Esophagus muscularis mucosa (tissue), 4 donors: Measurements from ENCODE around the gene TMEM132C. TPM values are rescaled to one million over a fixed set of nuclear protein-coding genes. Genes with fewer than 3 reads are reported as not detected.

Experiments
- DNase-seq: peaks from one replicate; pipeline ENCODE4 v3.0.0-alpha.2; 2017; ENCODE audit errors: extremely low spot score
- H3K27ac ChIP-seq, 4 donors: fragments of 200-600 bp; sonication (generic); replicated peaks in 1 of 4; 1 replicate in 3 of 4; 2 replicates in 1 of 4; pipeline ENCODE4 v1.5.1; 2016 to 2019; ENCODE audit warnings: mild to moderate bottlenecking in 1 of 4
- H3K27me3 ChIP-seq, 4 donors: fragments of 200-600 bp; sonication (generic); one replicate each; pipeline versions ENCODE4 v1.5.1 to v1.6.0; 2016 to 2019
- H3K36me3 ChIP-seq, 4 donors: fragments of 200-600 bp; sonication (generic); one replicate each; pipeline ENCODE4 v1.5.1; 2016 to 2019
- H3K4me1 ChIP-seq, 4 donors: fragments of 200-600 bp; sonication (generic); one replicate each; pipeline ENCODE4 v1.5.1; 2016 to 2019
- H3K4me3 ChIP-seq, 4 donors: fragments of 200-600 bp; sonication (generic); 1 replicate in 2 of 4; 2 replicates in 2 of 4; pipeline ENCODE4 v1.5.1; 2016 to 2019; ENCODE audit warnings: mild to moderate bottlenecking in 4 of 4, moderate library complexity in 1 of 4
- H3K9me3 ChIP-seq, 4 donors: fragments of 200-600 bp; sonication (generic); 1 replicate in 3 of 4; 2 replicates in 1 of 4; pipeline ENCODE4 v1.5.1; 2016 to 2019
- CTCF ChIP-seq, 3 experiments: fragments of 200-600 bp in 2 of 3; fragments of 450-650 bp in 1 of 3; sonication (generic) in 2 of 3; IDR thresholded peaks; one replicate each; pipeline ENCODE4 v1.5.1; 2017 to 2019; ENCODE audit warnings: antibody characterized with exemption in 3 of 3, mild to moderate bottlenecking in 2 of 3, moderate library complexity in 1 of 3
- EP300 ChIP-seq: sonication (generic); formaldehyde crosslinking; IDR thresholded peaks from one replicate; pipeline ENCODE4 v1.6.1; 2017; ENCODE audit warnings: antibody characterized with exemption
- POLR2A ChIP-seq: fragments of 450-650 bp; IDR thresholded peaks from one replicate; pipeline ENCODE4 v1.6.1; 2017; ENCODE audit warnings: antibody characterized with exemption, moderate library complexity, mild to moderate bottlenecking, low read depth
- POLR2AphosphoS5 ChIP-seq, 2 donors: sonication (generic); formaldehyde crosslinking; IDR thresholded peaks; one replicate each; pipeline ENCODE4 v1.6.1; 2017; ENCODE audit warnings: antibody characterized with exemption in 2 of 2
- WGBS: methylation state at CpG from one replicate; pipeline ENCODE4 v1.1.5; 2018; 5-methylcytosine and 5-hydroxymethylcytosine counted together
- intact Hi-C: fragments of 100-400 bp; cut with DNase I; formaldehyde crosslinking; loops from one replicate; pipeline ENCODE4 v1.15.1; 2023
- total RNA-seq, 4 donors: library from RNA; depleted of rRNA; stranded (reverse); fragments of >200 nt; gene quantifications; one replicate each; pipeline versions ENCODE4 v1.1.0 to v1.2.1, GENCODE V29; 2016

The TMEM132C gene
- total RNA-seq, 4 donors from 2014 or later, result 2.9 to 3.8 (median 3.5) TPM

GRCh38 chr12:128382946-128383345 lies 116.0 kb downstream of the TMEM132C start:
- H3K36me3 ChIP-seq, result no peaks in the 10 kb centered on the region
- H3K4me1 ChIP-seq, result peaks cover 0 to 3% (median 1%) of the 10 kb centered on the region in 4 donors
- intact Hi-C loops, result no loop called here
- no peak overlapping the region for H3K27ac ChIP-seq
- H3K27me3 ChIP-seq, result peaks cover 0 to 74% (median 0%) of the 10 kb centered on the region in 4 donors
- TF ChIP-seq CTCF (IDR thresholded peaks at IDR 0.05) (no peak), EP300 (no peak)
- H3K9me3 ChIP-seq, result no peaks in the 10 kb centered on the region
- no peak overlapping the region for H3K4me3 ChIP-seq
- DNase-seq, result no peak
- WGBS, result 90% methylated on average over 7 of the region's 7 CpGs

- 66% methylated on average over 18 of the region's 18 CpGs for WGBS
- Histone ChIP-seq H3K4me1 (peaks cover 0 to 7% (median 3%) of the 10 kb centered on the region in 4 donors), H3K4me3 (no peak overlapping the region), H3K36me3 (no peaks in the 10 kb centered on the region), H3K9me3 (no peaks in the 10 kb centered on the region), H3K27me3 (peaks cover 0 to 76% (median 0%) of the 10 kb centered on the region in 4 donors), H3K27ac (no peak overlapping the region)
- intact Hi-C loops, result no loop called here
- DNase-seq, result no peak
- TF ChIP-seq EP300 (no peak), POLR2AphosphoS5 (IDR thresholded peaks at IDR 0.05) (no peak), POLR2A (no peak), CTCF (IDR thresholded peaks at IDR 0.05) (no peak)
These were observed 116.5 kb downstream of the TMEM132C start for GRCh38 chr12:128383357-128383937.

- TF ChIP-seq CTCF (IDR thresholded peaks at IDR 0.05), result no peak
- no peak for TF ChIP-seq POLR2AphosphoS5 (IDR thresholded peaks at IDR 0.05)
- TF ChIP-seq EP300, result no peak
- TF ChIP-seq POLR2A, result no peak
- intact Hi-C loops, result no loop called here
- H3K9me3 ChIP-seq, result no peaks in the 10 kb centered on the region
- H3K27me3 ChIP-seq, result peaks cover 0 to 64% (median 0%) of the 10 kb centered on the region in 4 donors
- H3K36me3 ChIP-seq, result no peaks in the 10 kb centered on the region
- no peak overlapping the region for H3K4me3 ChIP-seq
- no peak overlapping the region for H3K27ac ChIP-seq
- WGBS, result 92% methylated on average over 6 of the region's 9 CpGs
- peaks cover 0 to 7% (median 3%) of the 10 kb centered on the region in 4 donors for H3K4me1 ChIP-seq
- no peak for DNase-seq
These were observed 118.8 kb downstream of the TMEM132C start for GRCh38 chr12:128385736-128386135.

DNA sequence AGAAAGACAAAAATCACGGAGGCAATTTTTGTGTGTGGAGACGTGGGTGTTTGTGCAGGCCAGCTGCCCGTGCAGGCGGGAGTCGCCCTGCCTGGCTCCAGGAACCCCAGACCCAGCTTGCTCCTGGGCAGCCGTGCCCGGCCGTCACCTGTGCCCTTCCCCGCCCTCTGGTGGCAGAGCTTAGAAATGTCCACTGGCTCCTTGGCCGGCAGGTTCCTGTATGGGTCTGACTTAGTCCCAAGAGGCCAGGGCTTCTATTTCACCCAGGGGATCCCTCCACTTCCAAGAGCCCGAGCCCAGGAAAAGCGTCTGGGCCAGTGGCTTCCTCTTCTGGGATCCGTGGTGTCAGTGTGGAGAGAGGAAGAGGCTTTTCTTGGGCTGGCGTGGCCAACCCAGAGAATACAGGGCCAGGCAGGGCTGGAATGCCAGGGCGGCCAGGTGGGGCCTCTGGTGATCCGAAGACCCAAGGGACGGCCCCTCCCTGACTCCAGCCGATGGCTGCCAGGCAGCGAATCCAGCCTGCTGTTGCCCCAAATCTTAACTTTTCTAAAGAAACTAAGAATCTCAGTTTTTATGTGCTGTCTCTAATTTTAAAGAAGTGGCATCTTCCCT lies 120.9 kb downstream of the TMEM132C start:
- intact Hi-C loops, result no loop called here
- 27% methylated on average over 17 of the region's 19 CpGs for WGBS
- Histone ChIP-seq H3K36me3 (no peaks in the 10 kb centered on the region), H3K4me3 (no peak overlapping the region), H3K27ac (peak overlapping the region in 3 of 4 donors; percentile 15 to 43 (median 25)), H3K4me1 (peaks cover 0 to 7% (median 3%) of the 10 kb centered on the region in 4 donors), H3K27me3 (peaks cover 0 to 54% (median 0%) of the 10 kb centered on the region in 4 donors), H3K9me3 (no peaks in the 10 kb centered on the region)
- DNase-seq, result no peak
- TF ChIP-seq POLR2A, result no peak
- TF ChIP-seq CTCF (IDR thresholded peaks at IDR 0.05), result peak; percentile 23 to 53 (median 36)
- TF ChIP-seq POLR2AphosphoS5 (IDR thresholded peaks at IDR 0.05), result no peak
- no peak for TF ChIP-seq EP300
